SK-N-SH (cell line): ENCODE data around the gene CRB3. TPM values are rescaled to one million over a fixed set of nuclear protein-coding genes. Genes with fewer than 3 reads are reported as not detected.

Experiments used
- CTCF ChIA-PET: fragments of 300-600, 350-600 bp; formaldehyde crosslinking; extraction: SDS; loops from one replicate; lab custom pipeline; 2021; lab: Yijun Ruan, JAX
- POLR2A ChIA-PET: fragments of 350-600 bp; sonication (Branson Sonifier 250); formaldehyde crosslinking; extraction: SDS; loops from one replicate; lab custom pipeline; 2020; ENCODE audit warnings: antibody characterized with exemption, inconsistent platforms; lab: Yijun Ruan, JAX
- DNase-seq: peaks from one replicate; pipeline ENCODE4 v3.0.0; 2012
- H2AFZ ChIP-seq: fragments of 200-600 bp; sonication (generic); 2 replicates; pipeline ENCODE4 v1.8.1; 2016; ENCODE audit warnings: antibody characterized with exemption, mild to moderate bottlenecking, low read depth
- H3F3A ChIP-seq: fragments of 200-600 bp; sonication (generic); replicated peaks from 2 replicates; pipeline ENCODE3; 2016; ENCODE audit warnings: antibody characterized with exemption, mild to moderate bottlenecking; ENCODE audit not compliant: insufficient read depth
- H3K27ac ChIP-seq, 2 experiments: fragments of 200-500 bp in 1 of 2; fragments of 200-600 bp in 1 of 2; sonication (Bioruptor generic) in 1 of 2; sonication (generic), shearing (Covaris generic) in 1 of 2; 2 replicates each; pipeline versions ENCODE4 v1.5.1 to v1.6.1; 2014 to 2016; ENCODE audit warnings: low read depth in 2 of 2, inconsistent platforms in 1 of 2, low read length in 1 of 2, mild to moderate bottlenecking in 1 of 2, mixed read lengths in 1 of 2
- H3K27me3 ChIP-seq: fragments of 200-600 bp; sonication (generic), shearing (Covaris generic); 2 replicates; pipeline ENCODE4 v1.6.1; 2016; ENCODE audit warnings: mixed run types; ENCODE audit not compliant: insufficient read depth
- H3K36me3 ChIP-seq, 2 experiments: fragments of 200-500 bp in 1 of 2; fragments of 200-600 bp in 1 of 2; sonication (Bioruptor generic) in 1 of 2; sonication (generic) in 1 of 2; replicated peaks in 1 of 2; 2 replicates each; pipeline versions ENCODE3 to v1.5.1; 2014 to 2016; ENCODE audit warnings: low read length in 1 of 2, mild to moderate bottlenecking in 1 of 2; ENCODE audit not compliant: insufficient read depth in 2 of 2, control insufficient read depth in 1 of 2
- H3K4me1 ChIP-seq, 2 experiments: fragments of 200-500 bp in 1 of 2; fragments of 200-600 bp in 1 of 2; sonication (Bioruptor generic) in 1 of 2; sonication (generic), shearing (Covaris generic) in 1 of 2; 2 replicates each; pipeline versions ENCODE4 v1.5.1 to v1.6.1; 2014 to 2016; ENCODE audit warnings: low read depth in 1 of 2, low read length in 1 of 2, mixed run types in 1 of 2; ENCODE audit not compliant: insufficient read depth in 2 of 2, control insufficient read depth in 1 of 2
- H3K4me2 ChIP-seq: fragments of 200-600 bp; sonication (generic), shearing (Covaris generic); 2 replicates; pipeline ENCODE4 v1.6.1; 2017; ENCODE audit warnings: mixed run types
- H3K4me3 ChIP-seq, 2 experiments: fragments of 200-500 bp in 1 of 2; fragments of 200-600 bp in 1 of 2; sonication (Bioruptor generic) in 1 of 2; sonication (generic), shearing (Covaris generic) in 1 of 2; 2 replicates each; pipeline versions ENCODE4 v1.5.1 to v1.8.1; 2014 to 2016; ENCODE audit warnings: low read depth in 2 of 2, inconsistent platforms in 1 of 2, low read length in 1 of 2, mild to moderate bottlenecking in 1 of 2, mixed read lengths in 1 of 2, moderate library complexity in 1 of 2
- H3K79me2 ChIP-seq: fragments of 200-600 bp; sonication (generic); 2 replicates; pipeline ENCODE4 v1.8.1; 2017; ENCODE audit warnings: mild to moderate bottlenecking; ENCODE audit not compliant: insufficient read depth
- H3K9ac ChIP-seq: fragments of 200-600 bp; sonication (generic); 2 replicates; pipeline ENCODE4 v1.6.1; 2017; ENCODE audit warnings: mixed run types
- H3K9me2 ChIP-seq: fragments of 200-600 bp; sonication (generic); 2 replicates; pipeline ENCODE4 v1.6.1; 2017; ENCODE audit warnings: mixed run types
- H3K9me3 ChIP-seq: fragments of 200-600 bp; sonication (generic); 2 replicates; pipeline ENCODE4 v1.6.1; 2017; ENCODE audit warnings: mixed run types, mild to moderate bottlenecking, moderate library complexity
- H4K20me1 ChIP-seq: fragments of 200-600 bp; sonication (generic); 2 replicates; pipeline ENCODE4 v1.6.1; 2017; ENCODE audit warnings: mild to moderate bottlenecking, mixed run types; ENCODE audit not compliant: insufficient read depth
- CHD2 ChIP-seq: fragments of 150-350 bp; IDR thresholded peaks from 2 replicates; pipeline ENCODE4 v1.6.1; 2018; ENCODE audit warnings: low read length; ENCODE audit not compliant: partially characterized antibody
- CTCF ChIP-seq: fragments of 200-600 bp; sonication (generic); IDR thresholded peaks from 2 replicates; pipeline ENCODE4 v1.6.1; 2017; ENCODE audit warnings: antibody characterized with exemption, mild to moderate bottlenecking, moderate library complexity
- GABPA ChIP-seq: IDR thresholded peaks from 2 replicates; pipeline ENCODE4 v1.4.0; 2012; ENCODE audit warnings: low read depth, mild to moderate bottlenecking
- IRF3 ChIP-seq: fragments of 150-350 bp; IDR thresholded peaks from 2 replicates; pipeline ENCODE4 v1.6.1; 2016; ENCODE audit warnings: mild to moderate bottlenecking, low read depth, low read length
- JUND ChIP-seq: IDR thresholded peaks from 2 replicates; pipeline ENCODE4 v1.4.0; 2012
- MXI1 ChIP-seq: IDR thresholded peaks from 2 replicates; pipeline ENCODE4 v1.6.1; 2012; ENCODE audit warnings: mild to moderate bottlenecking, low read depth, low read length, improper control_type of control experiment
- NRF1 ChIP-seq: IDR thresholded peaks from 2 replicates; pipeline ENCODE4 v1.6.1; 2012; ENCODE audit warnings: low read depth, mild to moderate bottlenecking, low read length
- PBX3 ChIP-seq: IDR thresholded peaks from 2 replicates; pipeline ENCODE4; 2012
- RCOR1 ChIP-seq: fragments of 150-350 bp; IDR thresholded peaks from 2 replicates; pipeline ENCODE4 v1.6.1; 2017; ENCODE audit warnings: antibody characterized with exemption, low read length
- RXRA ChIP-seq: IDR thresholded peaks from 2 replicates; pipeline ENCODE4 v1.4.0; 2012; ENCODE audit warnings: low read depth, mild to moderate bottlenecking, borderline replicate concordance
- TCF12 ChIP-seq: IDR thresholded peaks from 2 replicates; pipeline ENCODE4 v1.4.0; 2012
- YY1 ChIP-seq: IDR thresholded peaks from 2 replicates; pipeline ENCODE4 v1.4.0; 2012; ENCODE audit warnings: low read depth, mild to moderate bottlenecking
- WGBS: methylation state at CpG from one replicate; pipeline ENCODE4 v1.1.6; 2017; ENCODE audit warnings: low lambda C conversion rate; 5-methylcytosine and 5-hydroxymethylcytosine counted together
- polyA plus RNA-seq, 3 experiments: library from polyadenylated mRNA; depleted of rRNA; stranded (reverse); fragments of >200 nt; gene quantifications; 2 replicates each; pipeline ENCODE4 v1.2.3, GENCODE V29; 2012
- TF ChIP-seq, protein P1 (sequence below): fragments of 150-350 bp; IDR thresholded peaks from 2 replicates; pipeline ENCODE4 v1.6.1; 2017; ENCODE audit warnings: antibody characterized with exemption, low read length, low read depth, borderline replicate concordance

Gene CRB3
- polyA plus RNA-seq, 1 of the 3 experiments (the other 2 are of a cell fraction) = not detected

DNA sequence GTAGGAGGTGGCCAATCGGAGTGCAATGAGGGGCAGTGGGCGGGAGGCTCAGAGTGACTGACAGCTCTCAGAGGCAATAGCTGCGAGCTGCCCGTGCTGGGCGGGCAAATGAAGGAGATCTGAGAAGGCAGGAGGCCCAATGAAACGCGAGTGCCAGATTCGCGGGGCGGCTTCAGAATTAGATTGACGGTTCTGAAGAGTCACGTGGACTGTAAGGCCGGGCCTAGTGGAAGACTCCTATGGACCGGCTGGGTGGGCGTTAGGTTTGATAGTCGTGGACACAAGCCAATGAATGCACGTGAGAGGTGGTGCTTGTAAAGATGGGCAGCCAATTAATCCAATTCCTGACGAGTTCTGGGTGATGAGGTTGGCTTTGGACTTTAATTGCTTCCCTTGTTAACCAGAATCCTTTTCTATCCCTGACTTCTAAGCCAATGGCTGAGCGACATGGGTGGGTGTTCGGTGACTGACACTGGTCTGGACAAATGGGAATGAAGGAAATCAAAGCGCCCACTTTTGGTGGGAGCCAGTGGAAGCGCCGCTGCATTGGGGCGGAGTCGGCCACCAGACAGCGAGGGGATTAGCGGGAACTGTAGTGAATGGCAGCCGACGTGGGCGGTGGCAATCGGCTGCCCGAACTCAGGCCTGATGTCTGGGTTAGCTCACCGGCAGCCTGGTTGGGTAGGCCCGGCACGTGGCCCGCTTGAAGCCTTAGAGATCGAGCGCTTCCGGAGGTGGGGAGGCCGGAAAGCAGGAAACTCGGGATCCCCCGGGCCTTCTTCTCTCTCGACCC, 38.9 kb upstream of the CRB3 start (continued):
- TF ChIP-seq TCF12 (no peak), CTCF (no peak), JUND (no peak), GABPA (peak; percentile 66), NRF1 (no peak), PBX3 (peak; percentile 96), MXI1 (peak; percentile 32; the same call in 1 of the 2 replicates), RCOR1 (no peak), CHD2 (peak; percentile 96), RXRA (no peak)

GRCh38 chr19:6425732-6426620, 38.1 kb upstream of the CRB3 start:
- Histone ChIP-seq H3K27me3 (no peaks in the 10 kb centered on the region), H4K20me1 (peaks cover 31% of the 10 kb centered on the region), H3K4me3 (peak overlapping the region in 1 of 2 experiments; percentile 20; a peak in 2 of 4 replicates), H3K9me3 (no peaks in the 10 kb centered on the region), H2AFZ (peak overlapping the region; percentile 85; the same call in 1 of the 2 replicates), H3K4me2 (peak overlapping the region; percentile 49), H3F3A (peaks cover 6% of the 10 kb centered on the region), H3K9me2 (no peaks in the 10 kb centered on the region), H3K4me1 (peaks cover 10 to 15% of the 10 kb centered on the region in 2 experiments; a peak in 2 of 4 replicates), H3K79me2 (peaks cover 32% of the 10 kb centered on the region), H3K9ac (no peak overlapping the region), H3K27ac (peak overlapping the region; percentile 61 to 78; a peak in 3 of 4 replicates), H3K36me3 (peaks cover 0 to 14% of the 10 kb centered on the region in 2 experiments)
- ChIA-PET CTCF (interaction anchor here (0.8 to 1.6 kb wide), 3 partner anchors 10 to 76 kb away, joined by 3 to 4 read pairs (median 3); partner anchors contain the start of gene TUBB4A), POLR2A (interaction anchor here (1.0 to 1.6 kb wide), 2 partner anchors 33 to 53 kb away, joined by 4 to 8 read pairs; partner anchors contain the start of genes ALKBH7 and GTF2F1)
- TF ChIP-seq CTCF = peak; percentile 21; the same call in 1 of the 2 replicates
- no peak for TF ChIP-seq YY1
- TF ChIP-seq, protein P1, sequence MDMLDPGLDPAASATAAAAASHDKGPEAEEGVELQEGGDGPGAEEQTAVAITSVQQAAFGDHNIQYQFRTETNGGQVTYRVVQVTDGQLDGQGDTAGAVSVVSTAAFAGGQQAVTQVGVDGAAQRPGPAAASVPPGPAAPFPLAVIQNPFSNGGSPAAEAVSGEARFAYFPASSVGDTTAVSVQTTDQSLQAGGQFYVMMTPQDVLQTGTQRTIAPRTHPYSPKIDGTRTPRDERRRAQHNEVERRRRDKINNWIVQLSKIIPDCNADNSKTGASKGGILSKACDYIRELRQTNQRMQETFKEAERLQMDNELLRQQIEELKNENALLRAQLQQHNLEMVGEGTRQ = no peak
- TF ChIP-seq IRF3 = no peak
- DNase-seq = peak; percentile 27
- WGBS = 94% methylated on average over 21 of the region's 21 CpGs
